Dendritic cell treated with granulocyte-macrophage colony-stimulating factor and Interleukin-4, amounts not matched to agents 40 ng/mL and 50 ng/mL, for 4 days (primary cell): ENCODE results near the gene DAPK1.

Source experiments
- H3K27ac Mint-ChIP-seq: one replicate; pipeline ENCODE4 v1.8.0; 2022; ENCODE audit warnings: mild to moderate bottlenecking, mixed read lengths
- H3K27me3 Mint-ChIP-seq: one replicate; pipeline ENCODE4 v1.8.0; 2022; ENCODE audit warnings: mild to moderate bottlenecking, mixed read lengths
- H3K36me3 Mint-ChIP-seq: one replicate; pipeline ENCODE4 v1.8.0; 2022; ENCODE audit warnings: low read depth, mixed read lengths
- H3K4me1 Mint-ChIP-seq: one replicate; pipeline ENCODE4 v1.8.0; 2022; ENCODE audit warnings: low read depth, mixed read lengths
- H3K4me3 Mint-ChIP-seq: one replicate; pipeline ENCODE4 v1.8.0; 2022; ENCODE audit warnings: mild to moderate bottlenecking, moderate library complexity, mixed read lengths
- H3K9me3 Mint-ChIP-seq: one replicate; pipeline ENCODE4 v1.8.0; 2022; ENCODE audit warnings: mixed read lengths
- intact Hi-C: fragments of 100-400 bp; cut with micrococcal nuclease; formaldehyde crosslinking; loops from one replicate; pipeline ENCODE4 v1.15.0; 2022

The DAPK1 gene

DNA sequence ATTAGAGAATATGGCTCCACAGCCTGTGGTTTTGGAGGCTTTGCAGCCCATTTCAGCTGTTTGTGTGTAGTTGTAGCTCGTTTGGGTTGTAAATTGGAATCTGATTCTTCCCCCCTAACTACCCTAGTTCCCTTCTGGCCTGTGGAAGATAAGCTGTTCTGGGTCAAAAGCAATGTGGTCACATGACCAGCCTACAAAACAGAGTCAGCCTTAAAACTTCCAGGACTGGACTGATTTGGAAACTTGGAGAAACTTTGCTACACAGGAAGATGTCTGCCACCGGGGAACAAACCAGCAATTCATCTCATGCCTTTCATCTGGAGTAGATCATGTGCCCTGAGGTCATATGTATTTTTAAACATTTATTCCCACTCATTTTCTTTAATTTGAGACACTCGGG is 83.8 kb downstream of the DAPK1 start:
- Mint-ChIP-seq H3K9me3 (no peaks in the 10 kb centered on the region), H3K4me3 (no peak overlapping the region), H3K27ac (peak overlapping the region; percentile 13), H3K36me3 (peaks cover 35% of the 10 kb centered on the region), H3K4me1 (peaks cover 64% of the 10 kb centered on the region), H3K27me3 (no peaks in the 10 kb centered on the region)
- intact Hi-C loops = no loop called here

DNA sequence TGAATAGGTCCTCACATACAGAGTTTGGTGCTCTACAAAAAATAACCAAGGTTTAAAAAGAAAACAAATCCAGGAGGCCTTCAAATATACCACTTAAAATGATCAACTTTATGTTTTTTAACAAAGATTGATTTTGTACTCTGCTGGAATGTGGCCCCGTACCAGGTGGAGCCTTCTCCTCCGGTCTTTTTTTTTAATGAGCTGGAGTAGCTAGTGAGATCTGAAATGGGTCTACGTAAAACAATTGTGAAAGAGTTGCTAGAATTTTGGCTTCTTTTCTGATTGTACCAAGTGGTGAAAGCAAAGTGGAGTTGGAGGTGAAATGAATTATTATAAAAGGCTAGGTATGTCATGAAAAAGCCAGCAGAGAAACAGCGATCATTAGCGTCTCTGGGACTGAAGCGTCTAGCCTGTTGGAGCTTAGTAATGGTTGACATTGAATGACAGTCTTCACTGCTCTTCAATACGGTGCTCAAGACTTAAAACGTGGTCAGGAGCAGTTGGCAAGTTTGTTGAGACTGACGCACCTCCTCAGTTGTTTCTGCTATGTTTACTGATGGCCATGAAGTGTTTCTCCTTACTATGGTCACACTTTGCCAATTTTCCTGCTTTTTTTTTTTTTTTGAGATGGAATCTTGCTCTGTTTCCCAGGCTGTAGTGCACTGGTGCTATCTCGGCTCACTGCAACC is 84.4 kb downstream of the DAPK1 start:
- Mint-ChIP-seq H3K36me3 (peaks cover 30% of the 10 kb centered on the region), H3K27ac (peak overlapping the region; percentile 13), H3K4me3 (no peak overlapping the region), H3K4me1 (peaks cover 61% of the 10 kb centered on the region), H3K9me3 (no peaks in the 10 kb centered on the region), H3K27me3 (no peaks in the 10 kb centered on the region)
- intact Hi-C loops = no loop called here

DNA sequence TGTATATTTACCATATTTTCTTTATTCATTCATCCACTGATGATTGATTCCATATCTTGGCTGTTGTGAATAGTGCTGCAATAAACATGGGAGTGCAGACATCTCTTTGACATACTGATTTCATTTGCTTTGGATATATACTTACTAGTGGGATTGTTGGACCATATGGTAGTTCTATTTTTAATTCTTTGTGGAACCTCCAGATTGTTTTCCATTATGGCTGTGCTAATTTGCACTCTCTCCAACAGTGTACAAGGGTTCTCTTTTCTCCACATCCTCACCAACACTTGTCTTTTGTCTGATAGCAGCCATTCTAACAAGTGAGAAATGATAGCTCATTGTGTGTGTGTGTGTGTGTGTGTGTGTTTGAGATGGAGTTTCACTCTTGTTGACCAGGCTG is 86.7 kb downstream of the DAPK1 start:
- H3K9me3 Mint-ChIP-seq = no peaks in the 10 kb centered on the region
- peaks cover 41% of the 10 kb centered on the region for H3K4me1 Mint-ChIP-seq
- H3K27me3 Mint-ChIP-seq = no peaks in the 10 kb centered on the region
- no peak overlapping the region for H3K27ac Mint-ChIP-seq
- no peak overlapping the region for H3K4me3 Mint-ChIP-seq
- intact Hi-C loops = no loop called here
- peaks cover 27% of the 10 kb centered on the region for H3K36me3 Mint-ChIP-seq

DNA sequence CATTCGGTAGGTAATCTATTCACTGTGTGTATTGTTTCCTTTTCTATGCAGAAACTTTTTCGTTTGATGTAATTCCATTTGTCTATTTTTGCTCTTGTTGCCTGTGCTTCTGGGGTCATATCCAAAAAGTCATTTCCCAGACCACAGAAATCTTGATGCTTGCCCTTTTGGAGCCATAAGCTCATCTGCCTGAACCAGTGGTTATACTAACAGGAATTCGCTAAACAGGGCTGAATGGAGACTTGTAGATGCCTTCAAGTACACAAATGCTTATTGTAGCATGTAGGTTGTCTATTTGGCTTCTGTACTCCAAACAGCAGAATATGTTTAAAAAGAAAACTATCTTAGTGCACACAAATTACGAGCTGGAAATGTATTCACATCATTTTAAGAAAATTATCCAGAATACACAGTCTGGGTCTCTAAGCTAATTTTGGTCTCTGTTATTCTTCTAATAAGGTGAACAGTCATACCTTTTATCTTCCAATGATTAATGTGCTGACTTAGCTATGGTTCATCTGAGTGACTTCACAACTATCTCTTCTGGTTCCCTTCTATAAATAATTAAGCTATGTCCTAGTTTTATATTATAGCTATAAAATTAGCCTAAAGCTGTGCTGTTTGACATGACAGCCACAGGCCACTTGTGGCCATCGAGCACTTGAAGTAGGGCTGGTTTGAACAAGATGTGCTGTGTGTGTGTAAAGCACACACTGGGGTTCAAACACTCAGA is 87.6 kb downstream of the DAPK1 start:
- peaks cover 28% of the 10 kb centered on the region for H3K36me3 Mint-ChIP-seq
- no peak overlapping the region for H3K4me3 Mint-ChIP-seq
- H3K27me3 Mint-ChIP-seq = no peaks in the 10 kb centered on the region
- intact Hi-C loops = no loop called here
- H3K9me3 Mint-ChIP-seq = no peaks in the 10 kb centered on the region
- H3K27ac Mint-ChIP-seq = no peak overlapping the region
- H3K4me1 Mint-ChIP-seq = peaks cover 34% of the 10 kb centered on the region

DNA sequence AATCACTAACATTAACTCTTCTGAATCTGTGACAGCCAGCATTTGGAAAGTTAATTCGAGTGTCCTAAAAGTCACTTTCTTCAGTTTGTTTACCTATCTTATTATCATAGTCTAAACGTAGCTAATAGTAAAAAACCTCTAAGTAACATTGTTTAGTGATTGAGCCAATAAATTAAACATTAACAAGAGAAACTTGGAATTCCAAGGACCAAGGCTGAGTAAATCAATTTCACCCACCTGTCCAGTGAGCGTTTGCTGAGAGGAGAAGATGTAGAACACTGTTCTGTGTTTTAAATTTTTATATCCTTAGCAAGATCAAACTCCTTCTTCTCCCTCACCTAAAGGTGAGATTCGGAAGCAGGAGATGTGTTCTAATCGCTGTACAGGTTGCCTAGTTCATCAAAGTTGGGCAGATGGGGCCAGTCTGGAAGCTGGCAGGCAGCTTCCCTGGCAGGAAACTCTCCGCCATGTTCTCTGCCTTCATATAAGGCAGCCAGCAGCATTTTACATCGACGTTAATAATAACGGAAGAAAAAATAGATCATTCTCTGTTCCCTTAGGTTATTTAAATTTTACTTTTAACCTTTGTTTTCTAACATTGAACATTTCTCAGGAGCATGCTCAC is 89.2 kb downstream of the DAPK1 start:
- H3K4me1 Mint-ChIP-seq = peaks cover 22% of the 10 kb centered on the region
- no peaks in the 10 kb centered on the region for H3K27me3 Mint-ChIP-seq
- H3K9me3 Mint-ChIP-seq = no peaks in the 10 kb centered on the region
- no peak overlapping the region for H3K4me3 Mint-ChIP-seq
- no peak overlapping the region for H3K27ac Mint-ChIP-seq
- intact Hi-C loops = no loop called here
- H3K36me3 Mint-ChIP-seq = peaks cover 21% of the 10 kb centered on the region

DNA sequence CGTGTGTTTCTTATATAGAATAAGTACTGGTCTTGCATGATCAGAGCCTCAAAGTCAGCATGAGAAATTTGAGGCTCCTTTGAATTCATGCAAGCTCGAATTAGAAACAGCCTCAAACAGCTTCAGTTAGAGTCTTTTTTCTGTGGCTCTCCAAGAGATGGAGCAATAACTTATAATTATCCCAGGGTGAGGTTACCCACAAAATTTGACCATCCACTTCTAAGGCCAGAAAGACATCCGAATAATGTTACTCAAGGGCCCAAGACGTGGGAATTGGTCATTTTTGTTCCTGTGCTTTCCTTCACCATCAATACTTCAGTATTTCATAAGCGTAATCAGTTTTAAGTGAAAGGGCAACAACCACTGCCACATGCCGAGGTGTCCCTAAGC is 89.7 kb downstream of the DAPK1 start:
- intact Hi-C loops = no loop called here
- peaks cover 16% of the 10 kb centered on the region for H3K36me3 Mint-ChIP-seq
- no peaks in the 10 kb centered on the region for H3K27me3 Mint-ChIP-seq
- H3K4me3 Mint-ChIP-seq = no peak overlapping the region
- no peaks in the 10 kb centered on the region for H3K9me3 Mint-ChIP-seq
- no peak overlapping the region for H3K27ac Mint-ChIP-seq
- peaks cover 23% of the 10 kb centered on the region for H3K4me1 Mint-ChIP-seq

DNA sequence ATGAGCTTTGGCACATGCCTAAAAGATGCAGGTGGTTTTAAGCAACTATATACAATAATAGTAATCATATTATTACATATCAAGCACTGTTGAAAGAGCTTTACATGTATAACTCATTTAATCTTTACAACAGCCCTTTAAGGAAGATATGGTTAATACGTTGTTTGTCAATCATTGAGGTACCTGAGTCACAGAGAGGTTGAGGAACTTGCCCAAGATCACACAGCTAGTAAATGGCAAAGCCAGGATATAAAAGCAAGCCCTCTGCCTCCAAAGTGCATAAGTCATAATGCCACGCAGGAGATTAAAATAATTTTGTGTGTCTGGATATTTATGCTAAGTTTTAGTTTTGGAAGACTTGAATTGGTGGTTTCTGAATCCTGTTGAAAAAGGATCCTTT is 90.2 kb downstream of the DAPK1 start:
- H3K4me1 Mint-ChIP-seq = peaks cover 28% of the 10 kb centered on the region
- H3K36me3 Mint-ChIP-seq = peaks cover 13% of the 10 kb centered on the region
- no peak overlapping the region for H3K27ac Mint-ChIP-seq
- no peak overlapping the region for H3K4me3 Mint-ChIP-seq
- intact Hi-C loops = no loop called here
- H3K27me3 Mint-ChIP-seq = no peaks in the 10 kb centered on the region
- no peaks in the 10 kb centered on the region for H3K9me3 Mint-ChIP-seq

DNA sequence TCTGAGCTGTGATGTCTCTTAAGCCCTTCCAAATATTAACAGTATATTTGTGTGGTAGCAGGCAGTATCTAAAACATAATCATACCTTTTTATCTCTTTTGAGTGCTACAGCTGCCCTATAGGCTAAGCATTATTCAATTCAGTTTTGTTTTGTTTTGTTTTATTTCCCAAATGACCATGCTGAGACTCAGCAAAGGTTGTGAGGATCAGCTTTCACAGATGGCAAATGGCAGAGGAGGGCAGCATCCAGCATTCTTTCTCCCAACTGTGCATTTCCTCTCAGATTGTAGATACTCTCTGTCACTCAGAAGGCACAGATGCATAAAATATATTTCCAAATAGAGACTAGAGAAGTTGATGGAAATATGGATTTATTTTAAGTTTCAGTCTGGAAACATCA is 90.7 kb downstream of the DAPK1 start:
- Mint-ChIP-seq H3K36me3 (peaks cover 11% of the 10 kb centered on the region), H3K9me3 (no peaks in the 10 kb centered on the region), H3K27me3 (no peaks in the 10 kb centered on the region), H3K27ac (no peak overlapping the region), H3K4me1 (peaks cover 31% of the 10 kb centered on the region), H3K4me3 (no peak overlapping the region)
- intact Hi-C loops = no loop called here

DNA sequence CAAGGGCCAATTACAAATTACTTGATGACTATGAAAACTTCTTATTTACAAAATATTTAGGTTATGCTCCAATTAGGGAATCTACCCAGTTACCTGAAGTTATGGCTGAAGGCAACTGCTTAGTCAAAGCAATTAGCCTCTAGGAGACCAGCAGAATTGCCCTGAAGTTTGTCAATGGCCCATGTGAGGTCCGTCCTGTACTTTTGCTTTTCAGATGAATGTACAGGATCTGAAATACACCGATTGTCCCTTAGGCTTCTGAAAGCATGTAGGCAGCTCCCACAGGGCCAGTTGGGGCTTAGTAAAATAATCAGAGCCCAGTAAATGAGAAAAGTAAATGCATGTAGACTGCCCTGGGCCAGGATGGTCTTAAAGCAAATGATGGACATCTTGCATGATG is 93.3 kb downstream of the DAPK1 start:
- no peak overlapping the region for H3K27ac Mint-ChIP-seq
- no peaks in the 10 kb centered on the region for H3K9me3 Mint-ChIP-seq
- intact Hi-C loops = no loop called here
- peaks cover 41% of the 10 kb centered on the region for H3K4me1 Mint-ChIP-seq
- H3K36me3 Mint-ChIP-seq = peaks cover 14% of the 10 kb centered on the region
- no peak overlapping the region for H3K4me3 Mint-ChIP-seq
- H3K27me3 Mint-ChIP-seq = no peaks in the 10 kb centered on the region

DNA sequence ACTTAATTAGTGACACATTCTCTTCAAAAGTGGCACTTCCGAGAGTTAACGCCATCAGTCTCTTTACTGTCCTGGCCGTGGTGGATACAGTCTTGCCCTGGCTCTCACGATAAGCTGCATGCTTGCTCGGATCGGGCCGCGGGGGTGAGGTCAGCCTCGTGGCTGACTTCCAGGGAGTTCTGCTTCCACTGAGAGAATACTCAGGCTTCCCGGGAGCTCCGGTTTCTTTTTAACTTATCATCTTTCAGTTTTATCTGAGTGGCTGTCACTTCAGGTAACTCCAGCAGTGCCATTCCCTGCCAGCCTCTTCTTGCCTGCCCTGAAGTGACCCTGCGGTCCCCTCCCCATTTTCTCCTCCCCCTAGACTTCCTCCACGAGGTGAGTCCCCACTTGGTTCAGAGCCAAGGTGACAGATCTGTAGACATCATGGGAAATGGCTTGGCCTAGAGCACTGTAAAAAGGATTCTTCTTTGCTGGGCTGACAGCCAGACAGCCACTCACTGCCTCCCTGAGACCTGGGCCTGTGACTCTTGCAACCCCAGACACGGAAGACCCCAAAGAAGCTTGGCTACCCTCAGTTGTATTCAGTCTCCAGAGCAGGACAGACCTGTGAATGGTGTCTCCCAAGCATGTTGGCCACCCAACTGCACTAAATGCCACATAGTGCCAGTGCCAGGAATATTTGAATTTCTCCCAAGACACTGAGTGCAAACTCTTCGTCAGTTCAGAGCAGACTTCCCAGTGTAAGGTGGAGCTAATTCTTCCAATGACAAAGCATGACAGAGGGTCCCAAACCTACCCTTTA is 95.1 kb downstream of the DAPK1 start:
- intact Hi-C loops = no loop called here
- Mint-ChIP-seq H3K4me3 (no peak overlapping the region), H3K9me3 (no peaks in the 10 kb centered on the region), H3K4me1 (peaks cover 58% of the 10 kb centered on the region), H3K27ac (peak overlapping the region; percentile 68), H3K27me3 (no peaks in the 10 kb centered on the region), H3K36me3 (peaks cover 26% of the 10 kb centered on the region)

DNA sequence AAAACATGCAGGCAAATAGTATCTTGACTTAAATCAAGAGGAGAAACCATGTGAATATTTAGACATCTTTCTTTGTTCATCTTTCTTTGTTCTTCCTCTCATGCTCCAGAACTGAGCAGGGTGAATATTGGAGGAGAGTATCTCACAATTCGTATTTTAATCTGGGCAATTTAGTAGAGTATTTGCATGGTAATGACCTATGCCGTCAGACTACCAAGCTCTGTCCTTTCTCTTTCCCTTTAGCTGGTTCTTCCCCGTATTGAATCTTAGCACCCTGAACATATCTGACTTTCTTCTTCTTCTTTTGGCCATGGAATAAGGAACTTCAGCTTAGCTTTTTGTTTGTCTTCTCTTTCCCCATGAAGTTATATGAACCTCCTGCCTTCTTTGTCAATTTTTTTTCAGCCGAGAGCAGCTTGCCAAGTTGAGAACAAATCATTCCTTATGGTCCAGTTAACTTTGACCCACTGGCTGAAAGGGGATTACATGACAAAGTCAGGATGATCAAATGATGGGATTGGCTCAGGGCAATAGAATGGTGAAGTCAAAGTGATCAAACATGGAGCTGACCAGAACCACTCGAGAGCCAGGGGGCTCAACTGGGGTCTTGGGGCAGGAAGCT is 95.8 kb downstream of the DAPK1 start:
- H3K36me3 Mint-ChIP-seq = peaks cover 28% of the 10 kb centered on the region
- peak overlapping the region; percentile 43 for H3K4me3 Mint-ChIP-seq
- H3K9me3 Mint-ChIP-seq = no peaks in the 10 kb centered on the region
- no peaks in the 10 kb centered on the region for H3K27me3 Mint-ChIP-seq
- peak overlapping the region; percentile 68 for H3K27ac Mint-ChIP-seq
- intact Hi-C loops = no loop called here
- H3K4me1 Mint-ChIP-seq = peaks cover 65% of the 10 kb centered on the region

DNA sequence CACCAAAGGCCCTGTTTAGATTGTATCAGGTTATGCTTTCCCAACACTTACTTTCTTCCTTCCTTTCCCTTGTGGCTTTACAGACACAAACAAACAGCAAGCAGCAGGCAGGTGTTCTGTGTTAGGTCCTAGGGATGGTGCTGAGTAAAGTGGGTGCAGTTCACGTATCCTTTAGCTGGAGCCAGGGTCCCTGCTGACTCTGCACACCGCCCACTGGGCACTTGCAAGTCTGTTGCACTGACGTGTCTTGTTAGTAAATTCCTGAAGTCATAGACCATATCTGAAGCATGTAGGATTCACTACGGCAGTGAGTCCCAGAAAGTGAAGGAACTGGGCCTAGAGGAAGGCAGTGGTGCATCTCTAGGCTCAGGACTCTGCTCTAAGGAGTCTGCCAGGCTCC is 96.5 kb downstream of the DAPK1 start:
- H3K4me1 Mint-ChIP-seq = peaks cover 72% of the 10 kb centered on the region
- peak overlapping the region; percentile 68 for H3K27ac Mint-ChIP-seq
- H3K9me3 Mint-ChIP-seq = no peaks in the 10 kb centered on the region
- H3K4me3 Mint-ChIP-seq = no peak overlapping the region
- H3K27me3 Mint-ChIP-seq = no peaks in the 10 kb centered on the region
- peaks cover 26% of the 10 kb centered on the region for H3K36me3 Mint-ChIP-seq
- intact Hi-C loops = no loop called here

DNA sequence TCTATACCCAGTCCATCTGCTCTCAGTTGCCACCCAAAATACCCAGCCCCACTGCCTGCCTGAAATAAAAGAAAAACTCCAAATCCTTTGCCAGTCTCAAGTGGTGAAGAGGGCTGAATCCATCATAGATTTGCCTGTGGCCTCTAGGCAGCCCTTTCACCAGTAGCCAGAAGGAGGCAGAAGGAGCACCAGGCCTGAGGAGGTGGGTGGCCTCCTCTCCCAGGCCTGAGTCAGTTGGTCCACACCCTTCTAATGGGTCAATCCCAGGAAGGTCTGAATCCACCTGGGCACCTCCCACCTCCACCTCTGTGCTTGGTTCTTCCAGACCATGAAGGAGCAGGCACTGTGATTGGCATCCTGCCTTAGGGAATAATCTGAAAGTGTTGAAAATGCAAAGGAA is 97.0 kb downstream of the DAPK1 start:
- peaks cover 23% of the 10 kb centered on the region for H3K36me3 Mint-ChIP-seq
- H3K9me3 Mint-ChIP-seq = no peaks in the 10 kb centered on the region
- H3K27ac Mint-ChIP-seq = peak overlapping the region; percentile 68
- H3K27me3 Mint-ChIP-seq = no peaks in the 10 kb centered on the region
- intact Hi-C loops = no loop called here
- H3K4me1 Mint-ChIP-seq = peaks cover 72% of the 10 kb centered on the region
- no peak overlapping the region for H3K4me3 Mint-ChIP-seq
